ENCODE measurements around the gene JMJD8. TPM values are rescaled to one million over a fixed set of nuclear protein-coding genes. Genes with fewer than 3 reads are reported as not detected.

The JMJD8 gene
- polyA plus RNA-seq, 1 donor (not counting 4 experiments of a cell fraction or from before 2014, with no cell fraction given), result 20.1 TPM

DNA sequence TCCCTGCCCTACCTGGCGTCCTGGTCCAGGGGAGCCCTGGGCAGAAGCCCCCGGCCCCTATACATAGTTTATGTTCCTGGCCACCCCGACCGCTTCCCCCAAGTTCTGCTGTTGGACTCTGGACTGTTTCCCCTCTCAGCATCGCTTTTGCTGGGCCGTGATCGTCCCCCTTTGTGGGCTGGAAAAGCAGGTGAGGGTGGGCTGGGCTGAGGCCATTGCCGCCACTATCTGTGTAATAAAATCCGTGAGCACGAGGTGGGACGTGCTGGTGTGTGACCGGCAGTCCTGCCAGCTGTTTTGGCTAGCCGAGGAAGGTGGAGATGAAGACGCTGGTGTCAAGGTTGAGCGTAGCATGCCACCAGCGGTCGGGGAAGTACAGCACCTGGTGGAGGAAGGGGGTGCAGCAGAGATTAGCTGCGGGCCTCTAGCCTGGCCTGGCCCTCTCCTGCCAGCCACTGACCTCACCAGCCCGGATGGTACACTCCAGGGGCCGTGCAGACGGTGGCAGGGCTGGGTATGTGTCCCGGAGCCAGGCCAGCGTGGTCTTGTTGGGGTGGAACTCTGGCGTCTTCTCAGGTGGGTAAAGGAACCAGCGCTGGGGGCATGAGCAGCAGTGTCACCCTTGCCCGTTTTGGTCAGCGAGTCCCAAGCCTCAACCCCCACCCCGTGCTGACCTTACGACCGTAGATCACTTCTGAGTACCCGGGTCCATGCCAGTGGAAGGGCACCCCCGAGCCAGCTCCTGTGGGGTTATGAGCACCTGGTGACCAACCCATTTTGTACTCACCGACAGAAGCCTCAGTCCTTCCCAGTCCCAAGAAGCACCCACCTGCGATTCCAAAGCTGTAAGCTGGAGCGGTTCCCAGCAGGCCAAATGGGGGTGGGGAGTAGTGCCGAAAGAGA lies 1.4 kb downstream of the JMJD8 start:
- H3K79me2 ChIP-seq (ENCODE audit: control insufficient read depth, insufficient read depth, low read length), result peaks cover 37% of the 10 kb centered on the region
- H2AFZ ChIP-seq (ENCODE audit: control insufficient read depth, low read length), result no peak overlapping the region
- dilution Hi-C loops (cut with MboI; ENCODE audit: extremely low pct_ligation_motif_present, low sequenced_read_pairs), result no loop called here
- no peak for DNase-seq (ENCODE audit: low read depth, low spot score)
- no peaks in the 10 kb centered on the region for H3K27me3 ChIP-seq (ENCODE audit: control insufficient read depth, extremely low read depth, insufficient read depth, low read length)
- peaks cover 29% of the 10 kb centered on the region for H3K4me1 ChIP-seq (ENCODE audit: control insufficient read depth, extremely low read depth, insufficient read depth, low read length)
- TF ChIP-seq EZH2 (IDR thresholded peaks at IDR 0.05; ENCODE audit: low read length), result no peak
- TF ChIP-seq, protein P1, sequence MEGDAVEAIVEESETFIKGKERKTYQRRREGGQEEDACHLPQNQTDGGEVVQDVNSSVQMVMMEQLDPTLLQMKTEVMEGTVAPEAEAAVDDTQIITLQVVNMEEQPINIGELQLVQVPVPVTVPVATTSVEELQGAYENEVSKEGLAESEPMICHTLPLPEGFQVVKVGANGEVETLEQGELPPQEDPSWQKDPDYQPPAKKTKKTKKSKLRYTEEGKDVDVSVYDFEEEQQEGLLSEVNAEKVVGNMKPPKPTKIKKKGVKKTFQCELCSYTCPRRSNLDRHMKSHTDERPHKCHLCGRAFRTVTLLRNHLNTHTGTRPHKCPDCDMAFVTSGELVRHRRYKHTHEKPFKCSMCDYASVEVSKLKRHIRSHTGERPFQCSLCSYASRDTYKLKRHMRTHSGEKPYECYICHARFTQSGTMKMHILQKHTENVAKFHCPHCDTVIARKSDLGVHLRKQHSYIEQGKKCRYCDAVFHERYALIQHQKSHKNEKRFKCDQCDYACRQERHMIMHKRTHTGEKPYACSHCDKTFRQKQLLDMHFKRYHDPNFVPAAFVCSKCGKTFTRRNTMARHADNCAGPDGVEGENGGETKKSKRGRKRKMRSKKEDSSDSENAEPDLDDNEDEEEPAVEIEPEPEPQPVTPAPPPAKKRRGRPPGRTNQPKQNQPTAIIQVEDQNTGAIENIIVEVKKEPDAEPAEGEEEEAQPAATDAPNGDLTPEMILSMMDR (optimal IDR thresholded peaks at IDR 0.05 in 1 of 3, IDR thresholded peaks at IDR 0.05 in 1 of 3, conservative IDR thresholded peaks at IDR 0.05 in 1 of 3; ENCODE audit: extremely low read depth in 1 of 3, insufficient read depth in 2 of 3, low read length in 3 of 3), result no peak
- FAIRE-seq, result no peak
- peaks cover 10 to 37% of the 10 kb centered on the region in 2 experiments for H3K36me3 ChIP-seq (ENCODE audit: control insufficient read depth in 2 of 2, extremely low read depth in 1 of 2, insufficient read depth in 2 of 2, low read length in 2 of 2)
- H3K9me3 ChIP-seq (ENCODE audit: control insufficient read depth, low read depth, low read length), result no peaks in the 10 kb centered on the region
- H3K27ac ChIP-seq (ENCODE audit: control insufficient read depth, insufficient read depth, low read length), result no peak overlapping the region
- H4K20me1 ChIP-seq (ENCODE audit: control insufficient read depth, extremely low read depth, insufficient read depth, low read length), result peaks cover 16% of the 10 kb centered on the region
- no peaks in the 10 kb centered on the region for H3K9me1 ChIP-seq (ENCODE audit: control insufficient read depth, extremely low read depth, insufficient read depth, low read length)
- peak overlapping the region; percentile 60 to 68 (median 66) for H3K4me3 ChIP-seq (ENCODE audit: control insufficient read depth in 2 of 3, extremely low read depth in 1 of 3, insufficient read depth in 2 of 3, low read depth in 1 of 3, low read length in 3 of 3)
- H3K9ac ChIP-seq (ENCODE audit: control insufficient read depth, extremely low read depth, insufficient read depth, low read length), result peak overlapping the region; percentile 60
- peak overlapping the region; percentile 80 for H3K4me2 ChIP-seq (ENCODE audit: control insufficient read depth, extremely low read depth, insufficient read depth, low read depth, low read length)

GRCh38 chr16:681746-682427 lies 2.2 kb downstream of the JMJD8 start:
- dilution Hi-C loops (cut with MboI; ENCODE audit: extremely low pct_ligation_motif_present, low sequenced_read_pairs), result no loop called here
- FAIRE-seq (no peak), DNase-seq (ENCODE audit: low read depth, low spot score) (no peak)
- H4K20me1 ChIP-seq (ENCODE audit: control insufficient read depth, extremely low read depth, insufficient read depth, low read length), result peaks cover 16% of the 10 kb centered on the region
- no peaks in the 10 kb centered on the region for H3K27me3 ChIP-seq (ENCODE audit: control insufficient read depth, extremely low read depth, insufficient read depth, low read length)
- no peak overlapping the region for H3K27ac ChIP-seq (ENCODE audit: control insufficient read depth, insufficient read depth, low read length)
- H3K4me1 ChIP-seq (ENCODE audit: control insufficient read depth, extremely low read depth, insufficient read depth, low read length), result peaks cover 37% of the 10 kb centered on the region
- peak overlapping the region; percentile 86 for H3K4me2 ChIP-seq (ENCODE audit: control insufficient read depth, extremely low read depth, insufficient read depth, low read depth, low read length)
- no peaks in the 10 kb centered on the region for H3K9me3 ChIP-seq (ENCODE audit: control insufficient read depth, low read depth, low read length)
- peak overlapping the region; percentile 82 for H3K9ac ChIP-seq (ENCODE audit: control insufficient read depth, extremely low read depth, insufficient read depth, low read length)
- TF ChIP-seq, protein P1 (optimal IDR thresholded peaks at IDR 0.05 in 1 of 3, IDR thresholded peaks at IDR 0.05 in 1 of 3, conservative IDR thresholded peaks at IDR 0.05 in 1 of 3; ENCODE audit: extremely low read depth in 1 of 3, insufficient read depth in 2 of 3, low read length in 3 of 3), result no peak
- no peak for TF ChIP-seq EZH2 (IDR thresholded peaks at IDR 0.05; ENCODE audit: low read length)
- peak overlapping the region; percentile 56 to 89 (median 88) for H3K4me3 ChIP-seq (ENCODE audit: control insufficient read depth in 2 of 3, extremely low read depth in 1 of 3, insufficient read depth in 2 of 3, low read depth in 1 of 3, low read length in 3 of 3)
- H3K36me3 ChIP-seq (ENCODE audit: control insufficient read depth in 2 of 2, extremely low read depth in 1 of 2, insufficient read depth in 2 of 2, low read length in 2 of 2), result peaks cover 10 to 37% of the 10 kb centered on the region in 2 experiments
- no peaks in the 10 kb centered on the region for H3K9me1 ChIP-seq (ENCODE audit: control insufficient read depth, extremely low read depth, insufficient read depth, low read length)
- peaks cover 37% of the 10 kb centered on the region for H3K79me2 ChIP-seq (ENCODE audit: control insufficient read depth, insufficient read depth, low read length)
- H2AFZ ChIP-seq (ENCODE audit: control insufficient read depth, low read length), result no peak overlapping the region

Measured in keratinocyte (primary cell).